ENCODE data around the gene SH3GLB1. TPM values are rescaled to one million over a fixed set of nuclear protein-coding genes. Genes with fewer than 3 reads are reported as not detected.

The SH3GLB1 gene
- total and polyA plus RNA-seq, 2 of the 8 experiments (the other 6 are each of a cell fraction or from before 2014, with no cell fraction given): 7.7 to 43.1 TPM

GRCh38 chr1:86756062-86756406 is 51.7 kb downstream of the SH3GLB1 start (continued):
- TF ChIP-seq TBP (IDR thresholded peaks at IDR 0.05; ENCODE audit: low read depth, low read length): no peak
- no peak for TF ChIP-seq SIRT6 (IDR thresholded peaks at IDR 0.05; ENCODE audit: low read length)
- TF ChIP-seq POU5F1 (IDR thresholded peaks at IDR 0.05; ENCODE audit: low read depth, low read length): no peak
- no peak for TF ChIP-seq NANOG (IDR thresholded peaks at IDR 0.05; ENCODE audit: insufficient read depth, low read depth, low read length, poor library complexity, severe bottlenecking)
- TF ChIP-seq E2F6 (IDR thresholded peaks at IDR 0.05): no peak
